PC-9 (cell line): Measurements from ENCODE around the gene GLIPR1L2.

ENCODE experiments used
- CTCF ChIP-seq: fragments of 200-600 bp; sonication (generic); conservative IDR thresholded peaks from 2 replicates; pipeline ENCODE4 v1.6.1; 2017; ENCODE audit warnings: mixed run types, antibody characterized with exemption, mild to moderate bottlenecking, moderate library complexity
- EZH2 ChIP-seq: fragments of 200-600 bp; sonication (generic); IDR thresholded peaks from 2 replicates; pipeline ENCODE4 v1.8.0; 2017; ENCODE audit warnings: antibody characterized with exemption, low read depth

GRCh38 chr12:75354011-75354410 lies 36.9 kb upstream of the GLIPR1L2 start:
- TF ChIP-seq CTCF (no peak), EZH2 (no peak)
